ENCODE measurements around the gene BMF.

- TF ChIP-seq, protein P1, sequence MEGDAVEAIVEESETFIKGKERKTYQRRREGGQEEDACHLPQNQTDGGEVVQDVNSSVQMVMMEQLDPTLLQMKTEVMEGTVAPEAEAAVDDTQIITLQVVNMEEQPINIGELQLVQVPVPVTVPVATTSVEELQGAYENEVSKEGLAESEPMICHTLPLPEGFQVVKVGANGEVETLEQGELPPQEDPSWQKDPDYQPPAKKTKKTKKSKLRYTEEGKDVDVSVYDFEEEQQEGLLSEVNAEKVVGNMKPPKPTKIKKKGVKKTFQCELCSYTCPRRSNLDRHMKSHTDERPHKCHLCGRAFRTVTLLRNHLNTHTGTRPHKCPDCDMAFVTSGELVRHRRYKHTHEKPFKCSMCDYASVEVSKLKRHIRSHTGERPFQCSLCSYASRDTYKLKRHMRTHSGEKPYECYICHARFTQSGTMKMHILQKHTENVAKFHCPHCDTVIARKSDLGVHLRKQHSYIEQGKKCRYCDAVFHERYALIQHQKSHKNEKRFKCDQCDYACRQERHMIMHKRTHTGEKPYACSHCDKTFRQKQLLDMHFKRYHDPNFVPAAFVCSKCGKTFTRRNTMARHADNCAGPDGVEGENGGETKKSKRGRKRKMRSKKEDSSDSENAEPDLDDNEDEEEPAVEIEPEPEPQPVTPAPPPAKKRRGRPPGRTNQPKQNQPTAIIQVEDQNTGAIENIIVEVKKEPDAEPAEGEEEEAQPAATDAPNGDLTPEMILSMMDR (IDR thresholded peaks at IDR 0.05; ENCODE audit: low read depth, low read length, poor library complexity, severe bottlenecking) = no peak
- no peak for TF ChIP-seq EZH2phosphoT487 (IDR thresholded peaks at IDR 0.05; ENCODE audit: borderline replicate concordance, low read length)
Observed at GRCh38 chr15:40052604-40053003, 56.1 kb downstream of the BMF start.

All from DOHH2 (cell line).